ENCODE data around the gene SLC5A3.

GRCh38 chr21:34097442-34097841 lies 24.1 kb downstream of the SLC5A3 start:
- TF ChIP-seq CTCF (IDR thresholded peaks at IDR 0.05; ENCODE audit: insufficient read depth, low read length, poor library complexity, severe bottlenecking) (no peak), EZH2phosphoT487 (conservative IDR thresholded peaks at IDR 0.05; ENCODE audit: low read length) (no peak)

Data from SU-DHL-6 (cell line).